ENCODE measurements around the gene LOXHD1.

- TF ChIP-seq CTCF (IDR thresholded peaks at IDR 0.05) (no peak), ZNF512 (CRISPR knock-in tag; IDR thresholded peaks at IDR 0.05; ENCODE audit: borderline replicate concordance) (no peak), CREB1 (CRISPR knock-in tag; IDR thresholded peaks at IDR 0.05) (no peak), JUN (CRISPR knock-in tag; IDR thresholded peaks at IDR 0.05) (no peak), HMGXB4 (CRISPR knock-in tag; IDR thresholded peaks at IDR 0.05) (no peak), FOXJ3 (CRISPR knock-in tag; IDR thresholded peaks at IDR 0.05; ENCODE audit: borderline replicate concordance) (no peak), ZNF121 (CRISPR knock-in tag; IDR thresholded peaks at IDR 0.05) (no peak), E2F4 (CRISPR knock-in tag; IDR thresholded peaks at IDR 0.05; ENCODE audit: borderline replicate concordance, low read depth) (no peak), CBFB (CRISPR knock-in tag; IDR thresholded peaks at IDR 0.05; ENCODE audit: low read depth) (no peak), ZNF138 (CRISPR knock-in tag; conservative IDR thresholded peaks at IDR 0.05) (no peak)
These were observed 89.8 kb downstream of the LOXHD1 start for GRCh38 chr18:46567196-46567595.
